UCSD-AML1 (cell line): ENCODE measurements around the gene WWTR1.
A peak's percentile ranks its signal among the peaks of the same experiment; 100 is the strongest.

Source experiments
- DNase-seq: peaks from one replicate; lab custom pipeline; 2025; ENCODE audit not compliant: unreplicated experiment; lab: John Stamatoyannopoulos, UW

WWTR1 gene

GRCh38 chr3:149625795-149626194, 32.0 kb downstream of the WWTR1 start:
- no peak for DNase-seq

GRCh38 chr3:149623824-149624223, 34.0 kb downstream of the WWTR1 start:
- peak; percentile 42 for DNase-seq

GRCh38 chr3:149621218-149622005, 36.4 kb downstream of the WWTR1 start:
- DNase-seq: no peak

- no peak for DNase-seq
These were observed 37.4 kb downstream of the WWTR1 start for GRCh38 chr3:149620291-149621020.

GRCh38 chr3:149619136-149619535, 38.7 kb downstream of the WWTR1 start:
- no peak for DNase-seq

GRCh38 chr3:149618151-149619123, 39.4 kb downstream of the WWTR1 start:
- DNase-seq: no peak

- DNase-seq: no peak
These were observed 42.0 kb downstream of the WWTR1 start for GRCh38 chr3:149615731-149616221.

- no peak for DNase-seq
These were observed 43.8 kb downstream of the WWTR1 start for GRCh38 chr3:149613988-149614387.

GRCh38 chr3:149612456-149612855, 45.4 kb downstream of the WWTR1 start:
- DNase-seq: no peak

GRCh38 chr3:149611149-149611548, 46.7 kb downstream of the WWTR1 start:
- DNase-seq: no peak

GRCh38 chr3:149610351-149611105, 47.3 kb downstream of the WWTR1 start:
- no peak for DNase-seq

- DNase-seq: no peak
These were observed 48.2 kb downstream of the WWTR1 start for GRCh38 chr3:149609595-149609994.

- no peak for DNase-seq
These were observed 48.8 kb downstream of the WWTR1 start for GRCh38 chr3:149608987-149609386.

GRCh38 chr3:149605902-149606301, 51.9 kb downstream of the WWTR1 start:
- DNase-seq: no peak

GRCh38 chr3:149604125-149604875, 53.5 kb downstream of the WWTR1 start:
- DNase-seq: no peak

- no peak for DNase-seq
These were observed 54.4 kb downstream of the WWTR1 start for GRCh38 chr3:149603126-149604074.

GRCh38 chr3:149600634-149601033, 57.2 kb downstream of the WWTR1 start:
- DNase-seq: no peak

GRCh38 chr3:149599236-149599635, 58.6 kb downstream of the WWTR1 start:
- DNase-seq: no peak
